ENCODE results near the gene SPATA20.

The SPATA20 gene

DNA sequence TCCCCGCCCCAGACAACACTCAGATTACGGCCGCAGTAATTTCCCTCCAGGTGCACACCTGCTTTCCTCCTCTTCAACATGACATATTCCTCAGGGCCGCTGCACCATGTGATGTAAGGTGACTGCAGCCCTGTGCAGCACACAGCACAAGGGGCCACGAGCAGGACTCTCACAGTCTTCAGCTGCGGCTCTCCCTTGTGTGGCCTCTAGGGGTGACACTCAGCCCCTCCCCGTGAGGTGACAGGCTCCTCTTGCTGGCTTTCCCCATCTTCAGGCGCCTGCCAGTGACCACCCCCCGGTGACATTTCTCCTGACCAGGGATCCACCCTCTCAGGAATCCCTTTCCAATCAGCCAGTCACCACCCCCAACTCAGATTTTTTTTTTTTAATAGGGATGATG, 56.4 kb downstream of the SPATA20 start:
- TF ChIP-seq, protein P1, sequence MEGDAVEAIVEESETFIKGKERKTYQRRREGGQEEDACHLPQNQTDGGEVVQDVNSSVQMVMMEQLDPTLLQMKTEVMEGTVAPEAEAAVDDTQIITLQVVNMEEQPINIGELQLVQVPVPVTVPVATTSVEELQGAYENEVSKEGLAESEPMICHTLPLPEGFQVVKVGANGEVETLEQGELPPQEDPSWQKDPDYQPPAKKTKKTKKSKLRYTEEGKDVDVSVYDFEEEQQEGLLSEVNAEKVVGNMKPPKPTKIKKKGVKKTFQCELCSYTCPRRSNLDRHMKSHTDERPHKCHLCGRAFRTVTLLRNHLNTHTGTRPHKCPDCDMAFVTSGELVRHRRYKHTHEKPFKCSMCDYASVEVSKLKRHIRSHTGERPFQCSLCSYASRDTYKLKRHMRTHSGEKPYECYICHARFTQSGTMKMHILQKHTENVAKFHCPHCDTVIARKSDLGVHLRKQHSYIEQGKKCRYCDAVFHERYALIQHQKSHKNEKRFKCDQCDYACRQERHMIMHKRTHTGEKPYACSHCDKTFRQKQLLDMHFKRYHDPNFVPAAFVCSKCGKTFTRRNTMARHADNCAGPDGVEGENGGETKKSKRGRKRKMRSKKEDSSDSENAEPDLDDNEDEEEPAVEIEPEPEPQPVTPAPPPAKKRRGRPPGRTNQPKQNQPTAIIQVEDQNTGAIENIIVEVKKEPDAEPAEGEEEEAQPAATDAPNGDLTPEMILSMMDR (IDR thresholded peaks at IDR 0.05; ENCODE audit: control insufficient read depth, extremely low read depth, insufficient read depth), result no peak
- H3K4me3 ChIP-seq (ENCODE audit: low read depth, low read length), result no peak overlapping the region
- no peak for DNase-seq (ENCODE audit: low read depth)

DNA sequence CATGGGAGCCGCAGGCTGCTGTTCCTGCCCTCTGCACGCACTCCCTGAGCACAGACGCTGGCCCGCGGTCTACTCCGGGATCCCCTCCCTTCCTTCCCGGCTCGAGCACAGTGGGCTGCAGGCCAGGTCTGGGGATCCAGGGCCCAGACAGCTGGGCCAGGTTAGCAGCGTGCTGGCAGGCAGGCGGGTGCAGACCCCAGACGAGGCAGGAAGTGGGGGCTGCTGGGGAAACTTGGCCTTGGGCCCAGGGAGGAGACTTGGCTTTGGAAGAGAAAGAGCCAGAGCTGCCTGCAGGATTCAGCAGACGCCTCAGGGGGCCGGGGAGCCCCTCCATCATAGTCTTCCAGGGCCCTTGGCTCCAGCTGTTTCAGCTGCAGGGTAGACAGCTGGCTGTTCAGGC, 57.5 kb downstream of the SPATA20 start:
- no peak overlapping the region for H3K4me3 ChIP-seq (ENCODE audit: low read depth, low read length)
- no peak for DNase-seq (ENCODE audit: low read depth)
- TF ChIP-seq, protein P1 (IDR thresholded peaks at IDR 0.05; ENCODE audit: control insufficient read depth, extremely low read depth, insufficient read depth), result no peak

DNA sequence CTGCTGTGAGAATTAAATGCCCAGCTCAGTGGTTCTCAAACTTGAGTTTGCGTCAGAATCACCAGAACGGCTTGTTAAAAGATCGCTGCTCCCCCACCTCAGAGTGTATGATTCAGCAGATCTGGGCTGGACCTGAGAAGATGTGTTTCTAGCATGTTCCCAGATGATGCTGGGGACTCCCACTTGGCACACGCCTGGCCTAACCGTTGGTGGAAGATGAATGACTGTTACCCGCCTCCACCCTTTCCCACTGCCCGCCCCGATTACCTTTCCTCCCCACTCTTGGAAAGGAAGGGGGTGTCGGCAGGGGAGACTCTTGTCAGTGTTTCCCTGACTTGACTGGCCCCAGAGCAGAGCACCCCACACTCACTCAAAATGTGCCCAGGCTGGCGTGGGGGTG, 58.5 kb downstream of the SPATA20 start:
- H3K4me3 ChIP-seq (ENCODE audit: low read depth, low read length), result no peak overlapping the region
- DNase-seq (ENCODE audit: low read depth), result no peak
- TF ChIP-seq, protein P1 (IDR thresholded peaks at IDR 0.05; ENCODE audit: control insufficient read depth, extremely low read depth, insufficient read depth), result no peak

Data from LNCaP clone FGC (cell line).